HG03045 (cell line): Measurements from ENCODE around the gene NIP7.

Experiments used
- ATAC-seq: cut with Tn5 transposase; IDR thresholded peaks from one replicate; pipeline ENCODE4 v1.9.1; 2021; ENCODE audit warnings: mild to moderate bottlenecking, moderate library complexity; ENCODE audit not compliant: unreplicated experiment

NIP7 gene

DNA sequence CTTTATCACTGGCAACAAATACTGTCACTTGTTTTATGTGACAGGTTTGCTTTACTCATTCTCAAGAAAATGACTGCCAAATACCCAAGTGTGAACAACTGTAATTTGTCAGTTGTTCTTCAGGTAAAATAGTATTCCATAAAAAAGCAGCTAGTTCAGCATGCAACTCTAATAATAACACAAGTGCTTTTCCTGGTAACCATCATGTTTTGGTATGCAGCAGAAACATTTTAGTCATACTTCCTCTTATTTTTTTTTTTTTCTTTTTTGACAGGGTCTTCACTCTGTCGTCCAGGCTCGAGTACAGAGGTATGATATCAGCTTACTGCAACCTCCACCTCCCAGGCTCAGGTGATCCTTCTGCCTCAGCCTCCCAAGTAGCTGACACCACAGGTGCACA is 41.7 kb downstream of the NIP7 start:
- no peak for ATAC-seq

DNA sequence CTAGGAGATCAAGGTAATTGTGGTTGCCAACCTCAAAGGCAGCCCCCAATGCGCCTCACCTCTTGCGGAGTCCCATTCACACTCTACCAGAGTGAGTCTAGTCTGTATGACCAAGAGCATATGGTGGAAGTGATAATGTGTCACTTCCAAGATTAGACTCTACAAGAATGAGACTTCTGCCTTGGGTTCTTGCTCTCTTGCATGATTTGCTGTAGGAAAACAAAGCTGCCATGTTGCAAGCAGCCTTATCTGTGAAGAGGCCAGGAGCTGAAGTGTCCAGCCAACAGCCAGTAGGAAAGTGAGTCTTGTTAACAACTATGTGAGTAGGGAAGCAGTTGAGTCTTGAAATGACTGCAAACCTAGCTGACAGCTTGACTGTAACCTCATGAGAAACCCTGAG is 42.8 kb downstream of the NIP7 start:
- no peak for ATAC-seq

DNA sequence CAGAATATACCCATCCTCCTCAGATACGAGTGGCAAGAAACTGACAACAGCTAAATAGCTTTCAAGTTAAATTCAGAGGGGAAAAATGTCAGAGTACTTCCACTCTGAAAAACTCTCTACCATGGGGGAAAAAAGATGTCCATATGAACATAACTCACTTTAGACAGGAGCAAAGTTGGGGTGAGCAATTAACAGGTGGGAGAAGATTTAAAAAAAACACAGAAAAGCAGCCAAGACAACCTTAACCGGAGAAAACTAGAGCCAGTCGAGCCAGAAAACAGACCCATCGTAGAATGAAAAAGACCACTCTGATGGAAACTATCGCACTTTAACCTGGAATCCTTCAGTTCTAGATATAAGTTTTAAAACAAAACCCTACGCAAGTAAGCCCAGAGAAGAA is 45.4 kb downstream of the NIP7 start:
- ATAC-seq = no peak

DNA sequence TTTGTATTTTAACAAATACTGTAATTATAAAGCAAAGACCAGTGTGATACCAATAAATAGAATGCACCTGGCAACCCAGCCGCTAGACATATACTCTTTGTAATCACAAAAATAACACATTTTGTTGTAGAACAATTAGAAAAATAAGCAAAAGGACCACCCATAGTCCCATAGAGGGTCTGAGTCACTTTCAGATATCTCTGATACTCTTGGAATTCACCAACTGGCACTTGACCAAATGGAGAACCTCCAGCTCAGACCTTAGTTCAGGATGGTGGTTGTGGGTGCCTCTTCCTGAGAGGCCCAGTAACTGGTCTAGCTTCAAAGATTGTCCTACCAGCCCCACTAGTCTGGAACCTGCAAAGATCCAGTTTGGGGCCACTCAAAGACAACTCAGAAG is 47.0 kb downstream of the NIP7 start:
- ATAC-seq = no peak
